ENCODE results near the gene THBS4.

Gene THBS4

DNA sequence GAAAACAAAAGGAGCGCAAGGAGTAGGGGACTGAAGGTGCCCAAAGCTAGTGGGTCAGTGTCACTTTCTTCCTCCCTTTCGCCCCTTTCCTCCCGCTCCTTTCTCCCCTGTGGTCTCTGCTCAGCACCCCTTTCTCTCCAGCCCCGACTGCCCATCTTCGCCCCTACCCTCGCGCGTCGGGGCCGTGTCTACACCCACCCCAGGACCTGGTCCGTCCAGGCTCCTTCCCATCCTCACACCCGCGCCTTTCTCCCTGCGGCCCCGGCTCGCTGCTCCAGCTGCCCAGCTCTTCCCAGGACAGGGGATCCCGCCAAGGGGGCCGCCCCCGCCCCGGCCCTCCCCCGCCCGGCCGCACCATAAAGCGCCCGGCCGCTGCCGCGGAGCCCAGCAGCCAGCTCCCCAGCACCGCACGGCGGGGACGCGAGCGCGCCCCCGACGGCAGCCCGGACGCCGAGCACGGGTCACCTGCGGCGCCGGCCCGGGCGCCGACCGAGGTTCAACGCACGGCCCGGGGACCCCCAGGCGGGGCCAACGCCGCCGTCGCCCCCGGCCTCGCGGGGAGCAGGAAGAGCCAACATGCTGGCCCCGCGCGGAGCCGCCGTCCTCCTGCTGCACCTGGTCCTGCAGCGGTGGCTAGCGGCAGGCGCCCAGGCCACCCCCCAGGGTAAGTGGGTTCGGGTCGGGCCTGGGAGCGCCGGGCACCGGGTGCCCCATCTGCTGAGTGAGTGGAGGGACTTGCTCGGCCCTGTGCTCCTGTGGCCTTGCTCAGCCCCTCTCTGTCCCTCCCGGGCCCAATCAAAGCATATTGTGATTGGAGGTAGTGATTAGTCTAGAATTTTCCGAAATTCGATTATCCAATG, at the start of gene THBS4:
Gene THBS4 (plus strand): TSS at position 387 of the 860 bp plus-strand sequence. CDS start 190 bp downstream, at position 577.
- CTCF ChIA-PET = interaction anchor here (1.8 kb wide), 1 partner anchor 48 kb away, joined by 4 read pairs; no protein-coding TSS in a partner anchor

DNA sequence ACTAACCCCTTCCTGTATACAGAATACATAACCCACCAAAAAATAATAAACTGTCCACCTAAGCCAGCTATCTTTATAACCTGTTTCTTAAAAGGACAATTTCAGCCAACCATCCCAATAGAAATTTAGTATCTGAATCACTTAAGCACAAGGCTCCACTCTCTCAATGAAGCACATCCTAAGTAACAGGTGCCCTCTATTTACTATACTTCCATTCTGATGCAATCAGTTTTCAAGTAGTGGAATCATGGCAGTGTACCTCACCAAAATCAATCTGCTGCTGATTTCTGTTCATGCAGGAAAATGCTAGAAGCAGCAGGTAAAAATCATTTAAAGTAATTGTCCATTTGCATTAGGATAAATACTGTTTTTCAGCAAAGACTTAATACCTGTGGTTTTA, 48.9 kb upstream of the THBS4 start:
- Mint-ChIP-seq H3K27me3 (no peaks in the 10 kb centered on the region), H3K4me3 (no peak overlapping the region), H3K27ac (no peak overlapping the region), H3K9me3 (no peaks in the 10 kb centered on the region), H3K4me1 (peaks cover 45% of the 10 kb centered on the region), H3K36me3 (peaks cover 61% of the 10 kb centered on the region)
- DNase-seq = no peak
- CTCF ChIA-PET = interaction anchor here (0.9 kb wide), 1 partner anchor 424 kb away, joined by 5 read pairs; no protein-coding TSS in a partner anchor

More for the DNA sequence above, at the start of gene THBS4:
- Mint-ChIP-seq H3K27ac (no peak within 1 kb of the TSS), H3K4me3 (peak within 1 kb of the TSS; percentile 55), H3K4me1 (peaks cover 26% of the 10 kb centered on the region), H3K27me3 (peaks cover 64% of the 10 kb centered on the region), H3K36me3 (no peaks in the 10 kb centered on the region), H3K9me3 (no peaks in the 10 kb centered on the region)
- DNase-seq = no peak

DNA sequence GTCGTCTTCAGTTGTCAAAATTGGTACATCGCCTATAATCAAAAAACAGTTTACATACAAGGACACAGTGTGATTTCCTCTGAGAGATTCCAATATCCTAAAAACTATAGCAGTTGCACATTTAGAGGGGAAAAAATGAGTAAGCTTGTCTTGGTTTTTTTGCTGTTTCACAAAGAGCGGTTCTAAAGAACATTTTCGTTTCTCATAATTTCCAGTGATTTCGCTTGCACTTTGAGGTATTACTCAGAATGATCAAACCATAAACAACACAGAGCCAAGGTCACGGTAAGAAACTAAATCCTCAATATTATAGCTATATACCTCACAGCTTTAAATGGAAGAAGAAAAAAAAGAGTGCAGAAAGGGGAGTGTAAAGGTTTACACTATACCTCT, 44.9 kb upstream of the THBS4 start:
- H3K36me3 Mint-ChIP-seq = peaks cover 31% of the 10 kb centered on the region
- no peaks in the 10 kb centered on the region for H3K27me3 Mint-ChIP-seq
- no peak for DNase-seq
- peak overlapping the region; percentile 98 for H3K27ac Mint-ChIP-seq
- H3K9me3 Mint-ChIP-seq = no peaks in the 10 kb centered on the region
- CTCF ChIA-PET = interaction anchor here (0.7 to 1.6 kb wide), 5 partner anchors 8 to 66 kb away, joined by 3 to 4 read pairs (median 4); no protein-coding TSS in a partner anchor
- H3K4me3 Mint-ChIP-seq = peak overlapping the region; percentile 85
- peaks cover 45% of the 10 kb centered on the region for H3K4me1 Mint-ChIP-seq

DNA sequence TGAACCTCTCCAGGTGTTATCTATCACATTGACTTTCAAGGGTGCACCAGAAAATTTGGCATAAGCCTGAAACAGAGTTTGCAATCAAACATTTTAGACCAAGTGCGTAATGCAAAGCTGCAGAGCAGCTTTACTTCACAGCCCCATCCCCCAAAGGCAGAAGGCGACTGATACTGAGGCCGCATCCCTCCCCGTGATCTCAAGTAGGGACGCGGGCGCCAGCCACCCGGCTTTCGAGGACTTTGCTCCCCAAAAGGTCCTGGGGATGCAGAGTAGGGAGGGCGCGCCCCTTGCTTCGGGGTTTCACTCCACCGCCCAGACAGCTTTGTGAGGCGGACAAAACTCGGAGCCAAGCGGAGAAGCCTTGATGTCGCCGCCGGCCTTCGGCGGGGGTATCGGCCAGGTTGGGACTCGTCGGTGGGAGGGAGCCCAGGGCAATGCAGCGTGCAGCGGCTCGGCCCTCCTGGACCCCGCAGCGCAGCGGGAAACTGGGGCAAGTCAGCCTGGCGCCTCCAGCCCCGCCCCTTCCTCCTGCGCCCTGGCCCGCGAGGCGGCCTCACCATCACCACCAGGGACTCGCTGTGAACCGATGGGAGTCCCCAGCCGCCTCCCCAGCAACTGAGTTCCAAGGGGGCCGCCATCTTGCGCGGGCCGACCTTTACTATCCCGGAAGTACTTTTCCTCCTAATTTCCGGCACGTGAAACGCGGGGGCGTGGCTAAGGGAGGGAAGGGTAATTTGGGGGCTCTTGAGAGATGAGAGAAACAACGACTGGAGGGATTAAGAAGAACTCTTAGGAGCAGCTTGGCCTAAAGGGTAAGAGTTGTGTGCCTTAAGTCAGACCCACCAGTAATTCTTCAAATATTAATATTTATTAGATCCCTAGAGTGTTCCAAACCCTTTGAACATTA, 44.3 kb upstream of the THBS4 start, which contains the start of gene MTX3:
Gene MTX3 (minus strand): TSS at position 665 of the 910 bp plus-strand sequence. CDS start 24 bp downstream, at position 641.
- Mint-ChIP-seq H3K36me3 (peaks cover 27% of the 10 kb centered on the region), H3K4me1 (peaks cover 41% of the 10 kb centered on the region), H3K27ac (peak within 1 kb of the TSS; percentile 98), H3K4me3 (peak within 1 kb of the TSS; percentile 85), H3K9me3 (no peaks in the 10 kb centered on the region), H3K27me3 (no peaks in the 10 kb centered on the region)
- CTCF ChIA-PET = interaction anchor here (0.7 to 1.6 kb wide), 5 partner anchors 9 to 67 kb away, joined by 3 to 4 read pairs (median 4); no protein-coding TSS in a partner anchor
- DNase-seq = peak; percentile 92

DNA sequence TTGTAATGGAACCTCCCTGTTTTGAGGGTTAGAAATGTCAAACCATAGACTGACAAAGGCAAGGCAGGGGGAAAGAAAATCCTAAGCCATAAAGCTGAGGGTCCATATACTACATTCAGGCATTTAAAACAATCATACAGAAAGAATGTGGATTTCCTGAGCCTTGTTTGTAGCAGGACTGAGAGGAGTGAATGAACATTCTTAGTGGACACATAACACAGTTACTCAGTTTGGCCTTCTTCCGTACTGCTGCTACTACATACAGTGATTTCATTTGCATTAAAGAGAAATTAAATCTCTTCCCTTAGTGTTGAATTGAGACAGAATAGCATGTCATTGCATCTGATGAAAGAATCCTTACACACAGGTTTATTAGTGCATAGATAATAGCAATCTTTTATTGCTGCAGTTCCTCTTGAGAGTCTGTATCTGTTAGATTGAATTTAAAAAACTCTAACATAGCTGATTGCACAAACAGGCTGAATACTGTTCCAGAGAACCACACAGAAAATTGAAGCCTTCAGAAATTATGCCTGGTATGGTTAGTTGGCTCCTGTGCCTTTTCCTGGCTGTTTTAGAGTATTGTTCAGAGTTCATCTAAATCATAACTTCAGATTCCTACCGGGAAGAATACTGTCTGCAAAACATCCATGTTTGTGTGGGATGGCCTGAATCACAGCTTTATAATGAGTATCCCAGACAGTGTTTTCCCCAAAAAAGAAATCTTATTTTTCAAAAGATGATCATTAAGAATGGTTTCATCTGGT, 42.1 kb upstream of the THBS4 start:
- no peak for DNase-seq
- no peaks in the 10 kb centered on the region for H3K9me3 Mint-ChIP-seq
- H3K27me3 Mint-ChIP-seq = no peaks in the 10 kb centered on the region
- peaks cover 36% of the 10 kb centered on the region for H3K4me1 Mint-ChIP-seq
- peaks cover 10% of the 10 kb centered on the region for H3K36me3 Mint-ChIP-seq
- CTCF ChIA-PET = no interaction called here
- no peak overlapping the region for H3K27ac Mint-ChIP-seq
- no peak overlapping the region for H3K4me3 Mint-ChIP-seq

DNA sequence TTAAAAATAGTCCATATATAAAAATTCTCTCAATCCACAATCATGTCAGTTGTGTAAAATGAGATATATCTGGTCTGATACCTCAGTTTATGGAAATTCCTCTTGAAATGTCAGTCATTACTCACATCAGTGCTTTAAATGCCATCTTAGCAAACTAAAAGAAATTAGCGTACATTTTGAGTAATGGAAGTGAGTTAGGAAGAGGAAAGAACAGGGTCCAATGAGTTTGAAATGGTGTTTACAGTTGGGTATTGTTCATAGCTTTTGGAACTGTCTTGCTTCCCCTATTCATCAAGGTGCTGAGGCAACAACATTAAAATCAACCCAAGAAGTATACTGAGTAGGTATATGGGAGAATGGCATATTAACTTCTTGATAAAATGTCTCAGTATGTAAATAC, 35.4 kb upstream of the THBS4 start:
- H3K4me3 Mint-ChIP-seq = no peak overlapping the region
- DNase-seq = no peak
- CTCF ChIA-PET = no interaction called here
- no peaks in the 10 kb centered on the region for H3K27me3 Mint-ChIP-seq
- no peak overlapping the region for H3K27ac Mint-ChIP-seq
- no peaks in the 10 kb centered on the region for H3K9me3 Mint-ChIP-seq
- no peaks in the 10 kb centered on the region for H3K4me1 Mint-ChIP-seq
- no peaks in the 10 kb centered on the region for H3K36me3 Mint-ChIP-seq

DNA sequence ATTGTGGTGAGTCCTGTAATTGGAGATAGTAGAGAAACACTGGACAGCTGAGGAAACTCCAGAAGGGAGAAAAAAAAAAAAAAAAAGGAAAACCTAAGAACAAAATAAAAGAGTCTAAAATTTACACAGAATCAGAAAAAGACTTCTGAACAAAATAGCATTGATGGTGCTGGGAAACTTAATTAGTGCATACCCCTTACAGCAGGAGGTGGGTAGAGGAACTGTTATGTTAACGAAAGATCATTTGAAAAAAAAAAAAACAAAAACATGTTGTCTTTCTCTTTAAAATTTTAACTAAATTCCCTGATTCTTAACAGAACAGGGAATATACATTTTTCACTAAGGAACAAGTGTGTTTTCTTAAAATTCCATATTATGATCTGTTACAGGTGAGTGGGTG, 32.5 kb upstream of the THBS4 start:
- CTCF ChIA-PET = interaction anchor here (0.7 kb wide), 1 partner anchor 85 kb away, joined by 3 read pairs; no protein-coding TSS in a partner anchor
- H3K4me1 Mint-ChIP-seq = no peaks in the 10 kb centered on the region
- H3K27ac Mint-ChIP-seq = no peak overlapping the region
- no peak for DNase-seq
- no peak overlapping the region for H3K4me3 Mint-ChIP-seq
- H3K9me3 Mint-ChIP-seq = no peaks in the 10 kb centered on the region
- H3K36me3 Mint-ChIP-seq = no peaks in the 10 kb centered on the region
- H3K27me3 Mint-ChIP-seq = no peaks in the 10 kb centered on the region

DNA sequence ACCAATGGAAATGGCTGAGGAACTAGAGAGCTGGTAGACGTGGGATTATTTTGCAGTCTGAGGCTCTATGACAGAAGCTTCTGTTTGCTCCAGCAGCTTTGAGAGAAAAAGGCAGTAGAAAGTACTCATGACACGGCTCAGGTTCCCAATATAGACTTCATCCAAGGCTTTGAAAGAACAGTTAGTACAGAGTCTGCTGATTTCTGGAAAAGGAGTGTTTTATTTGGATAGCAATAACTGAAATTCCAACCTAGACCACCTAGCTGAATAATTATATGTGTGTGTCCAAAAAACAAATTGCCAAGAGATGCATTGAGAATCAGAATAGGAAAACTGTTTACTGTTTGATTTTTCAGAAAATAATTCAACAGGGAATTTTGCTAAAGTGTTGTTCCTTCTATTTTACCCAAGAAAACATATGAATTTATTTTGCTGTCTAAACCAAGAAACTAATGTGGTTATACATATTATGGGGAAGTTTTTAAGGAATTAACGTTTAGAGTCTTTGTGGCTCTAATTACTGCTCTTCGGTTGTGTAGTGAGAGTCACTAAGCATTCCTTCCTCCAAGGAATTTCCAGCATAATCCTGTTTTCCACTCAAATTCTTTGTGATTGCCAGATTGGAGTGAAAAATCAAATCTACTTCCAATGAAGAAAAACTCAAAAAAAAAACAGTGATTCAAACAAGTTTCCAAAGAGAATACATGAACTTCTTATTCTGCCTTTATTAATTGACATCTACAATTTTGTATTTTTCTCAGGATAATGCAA, 26.0 kb upstream of the THBS4 start:
- no peak for DNase-seq
- Mint-ChIP-seq H3K36me3 (no peaks in the 10 kb centered on the region), H3K4me3 (no peak overlapping the region), H3K27me3 (peaks cover 8% of the 10 kb centered on the region), H3K27ac (no peak overlapping the region), H3K4me1 (no peaks in the 10 kb centered on the region), H3K9me3 (no peaks in the 10 kb centered on the region)
- CTCF ChIA-PET = interaction anchor here (1.2 kb wide), 1 partner anchor 75 kb away, joined by 3 read pairs; no protein-coding TSS in a partner anchor

DNA sequence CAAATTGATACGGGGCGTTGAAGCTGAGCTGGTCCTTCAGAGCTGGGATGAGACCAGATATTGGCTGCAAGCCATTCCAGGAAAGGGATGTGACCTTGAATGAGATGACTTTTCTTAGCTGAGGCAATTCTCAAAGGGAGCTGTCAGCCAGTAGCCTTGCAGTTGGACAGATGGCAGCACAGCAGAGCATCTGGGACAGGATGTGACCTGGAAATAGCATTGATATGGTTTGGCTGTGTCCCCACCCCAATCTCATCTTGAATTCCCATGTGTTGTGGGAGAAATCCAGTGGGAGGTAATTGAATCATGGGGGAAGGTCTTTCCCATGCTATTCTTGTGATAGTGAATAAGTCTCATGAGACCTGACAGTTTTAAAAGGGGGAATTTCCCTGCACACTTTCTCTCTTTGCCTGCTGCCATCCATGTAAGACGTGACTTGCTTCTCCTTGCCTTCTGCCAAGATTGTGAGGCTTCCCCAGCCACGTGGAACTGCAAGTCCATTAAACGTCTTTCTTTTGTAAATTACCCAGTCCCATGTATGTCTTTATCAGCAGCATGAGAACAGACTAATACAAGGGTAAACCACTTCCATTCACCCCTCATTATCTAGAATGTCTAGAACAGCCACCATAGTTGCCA, 24.3 kb upstream of the THBS4 start:
- H3K27ac Mint-ChIP-seq = no peak overlapping the region
- H3K27me3 Mint-ChIP-seq = peaks cover 8% of the 10 kb centered on the region
- no peaks in the 10 kb centered on the region for H3K9me3 Mint-ChIP-seq
- no peak for DNase-seq
- H3K36me3 Mint-ChIP-seq = no peaks in the 10 kb centered on the region
- H3K4me3 Mint-ChIP-seq = no peak overlapping the region
- H3K4me1 Mint-ChIP-seq = no peaks in the 10 kb centered on the region
- CTCF ChIA-PET = interaction anchor here (1.0 kb wide), 1 partner anchor 39 kb away, joined by 3 read pairs; no protein-coding TSS in a partner anchor

DNA sequence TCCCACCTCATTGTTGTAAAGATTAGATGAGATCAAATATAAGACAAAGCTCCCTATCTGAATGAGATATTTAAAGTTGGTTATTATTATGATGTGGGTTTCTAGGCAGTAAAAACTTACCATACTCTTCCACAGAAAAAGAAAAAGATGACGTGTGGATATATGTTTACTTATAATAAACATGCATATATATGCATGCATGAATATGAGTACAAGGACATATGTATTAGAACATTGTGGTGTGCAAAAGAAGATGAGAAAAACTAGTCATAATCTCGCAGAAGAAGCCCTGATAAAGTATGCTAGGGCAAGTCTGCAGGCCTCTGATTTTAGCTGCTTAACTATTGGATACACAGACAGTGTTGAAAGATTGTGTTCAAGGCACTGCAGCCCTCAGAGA, 10.1 kb upstream of the THBS4 start:
- no peak overlapping the region for H3K4me3 Mint-ChIP-seq
- peaks cover 5% of the 10 kb centered on the region for H3K4me1 Mint-ChIP-seq
- H3K27ac Mint-ChIP-seq = no peak overlapping the region
- no peaks in the 10 kb centered on the region for H3K9me3 Mint-ChIP-seq
- CTCF ChIA-PET = interaction anchor here (1.0 kb wide), 1 partner anchor 58 kb away, joined by 4 read pairs; no protein-coding TSS in a partner anchor
- DNase-seq = no peak
- H3K36me3 Mint-ChIP-seq = no peaks in the 10 kb centered on the region
- H3K27me3 Mint-ChIP-seq = peaks cover 26% of the 10 kb centered on the region

DNA sequence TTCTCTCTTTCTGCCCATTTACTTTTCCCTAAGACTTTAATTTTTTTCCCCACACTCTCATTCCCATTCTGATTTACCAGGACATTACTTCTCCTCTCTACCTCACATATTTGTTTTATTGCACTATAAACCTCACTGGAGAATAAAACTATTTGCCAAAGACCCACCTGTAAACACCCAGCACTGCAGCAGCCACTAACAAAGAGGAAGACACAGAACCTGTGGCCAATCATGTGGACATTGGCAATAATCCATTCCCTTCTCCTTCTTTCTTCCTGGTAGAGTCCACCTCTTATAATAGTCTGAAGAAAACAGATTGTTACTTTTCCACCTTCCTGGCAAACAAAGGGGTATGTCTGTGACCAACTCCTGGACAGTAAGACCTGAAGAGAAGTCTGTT, 8.3 kb upstream of the THBS4 start:
- no peaks in the 10 kb centered on the region for H3K9me3 Mint-ChIP-seq
- H3K36me3 Mint-ChIP-seq = no peaks in the 10 kb centered on the region
- peaks cover 11% of the 10 kb centered on the region for H3K4me1 Mint-ChIP-seq
- CTCF ChIA-PET = no interaction called here
- DNase-seq = no peak
- peaks cover 28% of the 10 kb centered on the region for H3K27me3 Mint-ChIP-seq
- H3K27ac Mint-ChIP-seq = no peak overlapping the region
- H3K4me3 Mint-ChIP-seq = no peak overlapping the region

DNA sequence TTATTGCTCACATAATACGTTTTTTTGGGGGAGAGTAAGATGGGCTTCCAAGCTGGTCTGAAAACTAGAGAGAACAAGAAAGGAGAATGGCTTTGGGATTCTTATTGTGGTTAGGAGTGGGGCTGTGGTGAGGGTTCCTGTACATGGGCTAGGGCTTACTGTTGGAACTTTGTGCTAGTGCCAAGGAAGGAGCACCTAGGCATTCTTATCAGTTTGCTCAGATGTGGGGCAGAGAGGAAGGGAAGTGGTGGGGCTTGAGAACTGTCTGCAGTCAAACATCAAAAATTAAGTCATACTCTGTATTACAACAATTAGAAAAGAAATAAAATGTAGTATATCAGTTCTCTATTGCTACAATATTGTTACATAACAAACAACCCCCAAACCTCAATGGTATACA, 4.0 kb upstream of the THBS4 start:
- peaks cover 30% of the 10 kb centered on the region for H3K4me1 Mint-ChIP-seq
- H3K9me3 Mint-ChIP-seq = no peaks in the 10 kb centered on the region
- no peaks in the 10 kb centered on the region for H3K36me3 Mint-ChIP-seq
- H3K27ac Mint-ChIP-seq = no peak overlapping the region
- no peak for DNase-seq
- H3K4me3 Mint-ChIP-seq = no peak overlapping the region
- H3K27me3 Mint-ChIP-seq = peaks cover 59% of the 10 kb centered on the region
- CTCF ChIA-PET = no interaction called here
